SK-N-SH treated with all-trans-retinoic acid at 6 μM for 48 hours (cell line): Measurements from ENCODE around the gene TTC34.

Experiments
- ATAC-seq: fragments of 200-7000 bp; cut with Tn5 transposase; 3 replicates; pipeline ENCODE4 v1.9.1; 2020; ENCODE audit warnings: mild to moderate bottlenecking, moderate library complexity
- BACH2 ChIP-seq: fragments of 250-450 bp; sonication (Bioruptor Pico); IDR thresholded peaks from 2 replicates; pipeline ENCODE4 v1.9.0; 2021; ENCODE audit warnings: mild to moderate bottlenecking, borderline replicate concordance
- CREB5 ChIP-seq: fragments of 250-450 bp; sonication (Bioruptor Pico); IDR thresholded peaks from 2 replicates; pipeline ENCODE4 v1.5.1; 2020; ENCODE audit warnings: low read depth, mild to moderate bottlenecking, moderate library complexity
- CSDC2 ChIP-seq: fragments of 250-450 bp; sonication (Bioruptor Pico); IDR thresholded peaks from 2 replicates; pipeline ENCODE4 v1.5.0; 2020; ENCODE audit warnings: mild to moderate bottlenecking, moderate library complexity
- CSRNP3 ChIP-seq: fragments of 250-450 bp; sonication (Bioruptor Pico); IDR thresholded peaks from 2 replicates; pipeline ENCODE4 v1.5.1; 2021; ENCODE audit warnings: mild to moderate bottlenecking, moderate library complexity
- ESRRG ChIP-seq: fragments of 250-450 bp; sonication (Bioruptor Pico); IDR thresholded peaks from 2 replicates; pipeline ENCODE4 v1.6.1; 2021; ENCODE audit warnings: mild to moderate bottlenecking
- GLIS3 ChIP-seq: fragments of 250-450 bp; sonication (Bioruptor Pico); IDR thresholded peaks from 2 replicates; pipeline ENCODE4 v1.5.0; 2020; ENCODE audit warnings: mild to moderate bottlenecking, moderate library complexity
- ISL1 ChIP-seq: fragments of 250-450 bp; sonication (Bioruptor Pico); IDR thresholded peaks from 2 replicates; pipeline ENCODE4 v2.1.2; 2022; ENCODE audit warnings: mild to moderate bottlenecking, moderate library complexity
- OSR1 ChIP-seq: fragments of 250-450 bp; sonication (Bioruptor Pico); IDR thresholded peaks from 2 replicates; pipeline ENCODE4 v1.8.0; 2022; ENCODE audit warnings: moderate library complexity, mild to moderate bottlenecking, inconsistent platforms
- PATZ1 ChIP-seq: fragments of 250-450 bp; sonication (Bioruptor Pico); IDR thresholded peaks from 2 replicates; pipeline ENCODE4 v1.8.0; 2020; ENCODE audit warnings: mild to moderate bottlenecking, moderate library complexity, borderline replicate concordance
- POU6F1 ChIP-seq: fragments of 250-450 bp; sonication (Bioruptor Pico); IDR thresholded peaks from 2 replicates; pipeline ENCODE4 v1.8.0; 2021; ENCODE audit warnings: low read depth, mild to moderate bottlenecking, moderate library complexity, borderline replicate concordance
- PPARA ChIP-seq: fragments of 250-450 bp; sonication (Bioruptor Pico); IDR thresholded peaks from 2 replicates; pipeline ENCODE4 v1.5.0; 2020; ENCODE audit warnings: mild to moderate bottlenecking, borderline replicate concordance
- RARB ChIP-seq: fragments of 250-450 bp; sonication (Bioruptor Pico); IDR thresholded peaks from 2 replicates; pipeline ENCODE4 v1.8.0; 2021; ENCODE audit warnings: mild to moderate bottlenecking, moderate library complexity
- SNAI2 ChIP-seq: fragments of 250-450 bp; sonication (Bioruptor Pico); IDR thresholded peaks from 2 replicates; pipeline ENCODE4 v1.5.0; 2020; ENCODE audit warnings: mild to moderate bottlenecking, moderate library complexity
- TCF4 ChIP-seq: fragments of 250-450 bp; sonication (Bioruptor Pico); IDR thresholded peaks from 2 replicates; pipeline ENCODE4 v1.8.0; 2021; ENCODE audit warnings: mild to moderate bottlenecking, moderate library complexity, borderline replicate concordance
- TOX ChIP-seq: fragments of 250-450 bp; sonication (Bioruptor Pico); IDR thresholded peaks from 2 replicates; pipeline ENCODE4 v1.8.0; 2021; ENCODE audit warnings: mild to moderate bottlenecking, moderate library complexity, borderline replicate concordance
- TSHZ2 ChIP-seq: fragments of 250-450 bp; sonication (Bioruptor Pico); IDR thresholded peaks from 2 replicates; pipeline ENCODE4 v1.5.0; 2020; ENCODE audit warnings: mild to moderate bottlenecking, moderate library complexity
- ZC3H10 ChIP-seq: fragments of 250-450 bp; sonication (Bioruptor Pico); IDR thresholded peaks from 2 replicates; pipeline ENCODE4 v1.5.1; 2021; ENCODE audit warnings: mild to moderate bottlenecking, moderate library complexity
- ZFP3 ChIP-seq: fragments of 250-450 bp; sonication (Bioruptor Pico); IDR thresholded peaks from 2 replicates; pipeline ENCODE4 v1.5.0; 2020; ENCODE audit warnings: mild to moderate bottlenecking, moderate library complexity
- ZFP30 ChIP-seq: fragments of 450-650 bp; formaldehyde crosslinking; IDR thresholded peaks from 2 replicates; pipeline ENCODE4 v1.5.0; 2022; ENCODE audit warnings: mild to moderate bottlenecking, moderate library complexity
- ZNF565 ChIP-seq: fragments of 450-650 bp; formaldehyde crosslinking; conservative IDR thresholded peaks from 2 replicates; pipeline ENCODE4 v1.5.0; 2020; ENCODE audit warnings: low read depth, mild to moderate bottlenecking, moderate library complexity
- ZNF70 ChIP-seq: fragments of 450-650 bp; formaldehyde crosslinking; IDR thresholded peaks from 2 replicates; pipeline ENCODE4 v1.5.0; 2020; ENCODE audit warnings: mild to moderate bottlenecking, moderate library complexity

Gene TTC34

GRCh38 chr1:2605509-2606395, 195.7 kb downstream of the TTC34 start (continued):
- TF ChIP-seq POU6F1 (CRISPR knock-in tag) (no peak), ISL1 (no peak), ESRRG (no peak), ZC3H10 (CRISPR knock-in tag) (no peak)

- no peak for ATAC-seq
- TF ChIP-seq TSHZ2 = no peak
- no peak for TF ChIP-seq ZNF70
- TF ChIP-seq CREB5 (CRISPR knock-in tag) = no peak
- no peak for TF ChIP-seq ISL1
- no peak for TF ChIP-seq BACH2 (CRISPR knock-in tag)
- TF ChIP-seq TOX (CRISPR knock-in tag) = no peak
- no peak for TF ChIP-seq SNAI2 (CRISPR knock-in tag)
- TF ChIP-seq TCF4 (CRISPR knock-in tag) = no peak
- no peak for TF ChIP-seq ZC3H10 (CRISPR knock-in tag)
- no peak for TF ChIP-seq CSDC2 (CRISPR knock-in tag)
- no peak for TF ChIP-seq ZFP3 (CRISPR knock-in tag)
- TF ChIP-seq RARB (CRISPR knock-in tag) = no peak
- no peak for TF ChIP-seq ESRRG
- no peak for TF ChIP-seq PATZ1 (CRISPR knock-in tag)
- no peak for TF ChIP-seq OSR1 (CRISPR knock-in tag)
- no peak for TF ChIP-seq PPARA (CRISPR knock-in tag)
- no peak for TF ChIP-seq GLIS3
- TF ChIP-seq ZNF565 (CRISPR knock-in tag) = no peak
Measured at GRCh38 chr1:2604844-2605508, 196.5 kb downstream of the TTC34 start.

GRCh38 chr1:2604156-2604843, 197.2 kb downstream of the TTC34 start:
- ATAC-seq = no peak
- TF ChIP-seq OSR1 (CRISPR knock-in tag) = no peak
- TF ChIP-seq TCF4 (CRISPR knock-in tag) = no peak
- no peak for TF ChIP-seq CREB5 (CRISPR knock-in tag)
- no peak for TF ChIP-seq CSDC2 (CRISPR knock-in tag)
- TF ChIP-seq ZFP3 (CRISPR knock-in tag) = no peak
- no peak for TF ChIP-seq BACH2 (CRISPR knock-in tag)
- TF ChIP-seq ESRRG = no peak
- TF ChIP-seq RARB (CRISPR knock-in tag) = no peak
- no peak for TF ChIP-seq ISL1
- TF ChIP-seq ZFP30 (CRISPR knock-in tag) = no peak
- TF ChIP-seq TOX (CRISPR knock-in tag) = no peak
- TF ChIP-seq ZNF70 = no peak
- no peak for TF ChIP-seq TSHZ2
- no peak for TF ChIP-seq CSRNP3 (CRISPR knock-in tag)
- TF ChIP-seq, all 23 proteins: peak for 0
